GM12878 (cell line): Measurements from ENCODE around the gene PAF1. TPM values are rescaled to one million over a fixed set of nuclear protein-coding genes. Genes with fewer than 3 reads are reported as not detected.

Experiments
- ATAC-seq: fragments of 200-7000 bp; cut with Tn5 transposase; 3 replicates; pipeline ENCODE4 v1.9.1; 2020; ENCODE audit warnings: mild to moderate bottlenecking, moderate library complexity
- BruUV-seq: library from RNA; stranded (reverse); fragments of 400-500 nt; replicated peaks from 2 replicates; lab custom pipeline; 2021; lab: Mats Ljungman, UMichigan
- CTCF ChIA-PET: fragments of 300-600 bp; sonication (Branson Sonifier 250); formaldehyde crosslinking; extraction: SDS; loops from one replicate; lab custom pipeline; 2021; ENCODE audit warnings: inconsistent platforms; lab: Yijun Ruan, JAX
- POLR2A ChIA-PET: fragments of 350-600 bp; formaldehyde crosslinking; extraction: SDS; loops from one replicate; lab custom pipeline; 2021; ENCODE audit warnings: inconsistent platforms; lab: Charles Lee
- RAD21 ChIA-PET: fragments of 300-600 bp; sonication (Branson Sonifier 250); formaldehyde crosslinking; loops from one replicate; lab custom pipeline; 2023; ENCODE audit warnings: antibody characterized with exemption; ENCODE audit not compliant: unreplicated experiment; lab: Charles Lee
- SMC1A ChIA-PET: fragments of 300-600 bp; sonication (Branson Sonifier 250); formaldehyde crosslinking; loops from one replicate; lab custom pipeline; 2023; ENCODE audit not compliant: unreplicated experiment, uncharacterized antibody; lab: Charles Lee
- DNase-seq: peaks from one replicate; pipeline ENCODE4 v3.0.0-alpha.2; 2011; ENCODE audit warnings: low read depth, low spot score
- FAIRE-seq: peaks from 3 replicates; lab custom pipeline; 2011; peaks lifted over from hg19 to GRCh38; lab: Jason Lieb, UNC
- H2AFZ ChIP-seq: 2 replicates; pipeline ENCODE4 v1.6.0; 2011; ENCODE audit warnings: low read depth, low read length, control low read depth; ENCODE audit not compliant: control insufficient read depth
- H3K27ac ChIP-seq: 2 replicates; pipeline ENCODE4 v1.5.1; 2011; ENCODE audit warnings: control low read depth; ENCODE audit not compliant: control insufficient read depth, insufficient read depth
- H3K27me3 ChIP-seq, 2 experiments: replicated peaks in 1 of 2; 2 replicates each; pipeline versions ENCODE4 v1.6.0 to v1.6.1; 2011; ENCODE audit warnings: low read length in 1 of 2; ENCODE audit not compliant: control insufficient read depth in 2 of 2, insufficient read depth in 2 of 2
- H3K36me3 ChIP-seq, 2 experiments: 2 replicates each; pipeline ENCODE4 v1.5.1; 2011; ENCODE audit warnings: low read length in 1 of 2; ENCODE audit not compliant: control insufficient read depth in 2 of 2, insufficient read depth in 2 of 2
- H3K4me1 ChIP-seq: 2 replicates; pipeline ENCODE4 v1.6.1; 2011; ENCODE audit warnings: mild to moderate bottlenecking, low read length, moderate library complexity, mixed read lengths; ENCODE audit not compliant: control insufficient read depth, insufficient read depth
- H3K4me2 ChIP-seq: 2 replicates; pipeline ENCODE4 v1.6.0; 2011; ENCODE audit warnings: control low read depth; ENCODE audit not compliant: control insufficient read depth, insufficient read depth
- H3K4me3 ChIP-seq: fragments of 200-600 bp; sonication (generic); 2 replicates; pipeline ENCODE4 v1.5.1; 2016
- H3K79me2 ChIP-seq: 2 replicates; pipeline ENCODE4 v1.6.0; 2011; ENCODE audit warnings: low read length; ENCODE audit not compliant: control insufficient read depth, insufficient read depth
- H3K9ac ChIP-seq: 2 replicates; pipeline ENCODE4 v1.8.0; 2011; ENCODE audit warnings: low read length, control low read depth, mixed read lengths; ENCODE audit not compliant: control insufficient read depth, insufficient read depth
- H3K9me3 ChIP-seq: replicated peaks from 3 replicates; pipeline ENCODE4 v1.5.1; 2011; ENCODE audit warnings: mild to moderate bottlenecking, low read length; ENCODE audit not compliant: control insufficient read depth, insufficient read depth
- H4K20me1 ChIP-seq: 2 replicates; pipeline ENCODE4 v1.6.0; 2011; ENCODE audit not compliant: control insufficient read depth, insufficient read depth
- ASH2L ChIP-seq: fragments of 300-600, 200-600 bp; sonication (generic); IDR thresholded peaks from 2 replicates; pipeline ENCODE4 v1.6.1; 2017; ENCODE audit warnings: low read depth, mild to moderate bottlenecking, borderline replicate concordance
- CBFB ChIP-seq: IDR thresholded peaks from 2 replicates; pipeline ENCODE4 v1.6.1; 2016; ENCODE audit warnings: antibody characterized with exemption, low read depth
- CBX5 ChIP-seq: sonication (generic); IDR thresholded peaks from 2 replicates; pipeline ENCODE4 v1.6.1; 2016; ENCODE audit warnings: low read depth, moderate library complexity, mild to moderate bottlenecking, inconsistent platforms
- CREB1 ChIP-seq: IDR thresholded peaks from 2 replicates; pipeline ENCODE4 v1.6.1; 2012; ENCODE audit warnings: low read depth, mild to moderate bottlenecking, inconsistent platforms
- HDGF ChIP-seq: fragments of 450-650 bp; IDR thresholded peaks from 2 replicates; pipeline ENCODE4 v1.6.1; 2016; ENCODE audit warnings: antibody characterized with exemption
- KAT2A ChIP-seq: conservative IDR thresholded peaks from 2 replicates; pipeline ENCODE4 v1.6.1; 2011; ENCODE audit warnings: low read depth, low read length; ENCODE audit not compliant: control insufficient read depth
- KDM1A ChIP-seq: fragments of 200-600 bp; sonication (generic); IDR thresholded peaks from 2 replicates; pipeline ENCODE4 v1.6.1; 2016; ENCODE audit warnings: borderline replicate concordance
- MLLT1 ChIP-seq: fragments of 450-650 bp; IDR thresholded peaks from 2 replicates; pipeline ENCODE4 v1.6.1; 2016; ENCODE audit warnings: mild to moderate bottlenecking
- MTA2 ChIP-seq: fragments of 450-650 bp; IDR thresholded peaks from 2 replicates; pipeline ENCODE4 v1.6.1; 2016; ENCODE audit warnings: low read depth, mild to moderate bottlenecking, moderate library complexity
- PAX8 ChIP-seq: fragments of 450-650 bp; IDR thresholded peaks from 2 replicates; pipeline ENCODE4 v1.6.1; 2017; ENCODE audit warnings: mild to moderate bottlenecking, moderate library complexity
- POLR2AphosphoS2 ChIP-seq: IDR thresholded peaks from 2 replicates; pipeline ENCODE4 v1.6.1; 2011; ENCODE audit warnings: low read depth, mild to moderate bottlenecking, low read length, improper control_type of control experiment, moderate library complexity
- RB1 ChIP-seq: fragments of 450-650 bp; formaldehyde crosslinking; IDR thresholded peaks from 2 replicates; pipeline ENCODE4 v1.6.1; 2017; ENCODE audit warnings: mild to moderate bottlenecking, borderline replicate concordance
- RUNX3 ChIP-seq: IDR thresholded peaks from 2 replicates; pipeline ENCODE4 v1.6.1; 2012; ENCODE audit warnings: low read length, inconsistent platforms
- SREBF2 ChIP-seq: IDR thresholded peaks from 2 replicates; pipeline ENCODE4 v1.6.1; 2012; ENCODE audit warnings: mild to moderate bottlenecking, low read length
- SRF ChIP-seq, 2 experiments: IDR thresholded peaks; 2 replicates each; pipeline ENCODE4 v1.6.1; 2011; ENCODE audit warnings: low read depth in 2 of 2, low read length in 2 of 2, mild to moderate bottlenecking in 1 of 2, moderate library complexity in 1 of 2
- WRNIP1 ChIP-seq: IDR thresholded peaks from 2 replicates; pipeline ENCODE4 v1.6.1; 2011; ENCODE audit warnings: low read depth, low read length, improper control_type of control experiment, borderline replicate concordance
- ZBTB33 ChIP-seq: fragments of 450-650 bp; IDR thresholded peaks from 2 replicates; pipeline ENCODE4 v1.6.1; 2017; ENCODE audit warnings: mild to moderate bottlenecking
- WGBS: methylation state at CpG from one replicate; pipeline ENCODE4 v1.1.6; 2016; ENCODE audit warnings: low lambda C conversion rate; ENCODE audit not compliant: insufficient replicate concordance, insufficient coverage; ENCODE audit errors: missing lambda C conversion rate; 5-methylcytosine and 5-hydroxymethylcytosine counted together
- in situ Hi-C: fragments of 300-500 bp; cut with MboI; formaldehyde crosslinking; loops from 9 replicates; pipeline ENCODE4 v1.14.3; 2018; ENCODE audit warnings: mixed read lengths
- intact Hi-C: fragments of 100-400 bp; cut with micrococcal nuclease; formaldehyde crosslinking; loops from one replicate; pipeline ENCODE4 v1.14.2; 2022; ENCODE audit not compliant: unreplicated experiment
- polyA plus RNA-seq, 11 experiments: library from polyadenylated mRNA; depleted of rRNA in 4 of 11; unstranded in 6 of 11; stranded (reverse) in 5 of 11; fragments of >200 nt; fragmentation: Nextera tagmentation in 4 of 11; fragmentation: Illumina TruSeq in 1 of 11; extraction: Ambion mirVana in 4 of 11; extraction: Trizol in 1 of 11; gene quantifications; 1 replicate in 1 of 11; 2 replicates in 10 of 11; pipeline versions ENCODE4 v1.2.1 to v1.2.3, GENCODE V29; 2011 to 2016; ENCODE audit warnings: inconsistent platforms in 2 of 11, missing spikeins in 2 of 11, low read depth in 1 of 11
- total RNA-seq, 4 experiments: library from RNA; depleted of rRNA in 3 of 4; stranded (reverse); fragments of >200 nt in 3 of 4; fragmentation: Illumina TruSeq in 1 of 4; extraction: Trizol in 1 of 4; gene quantifications; 2 replicates each; pipeline versions ENCODE4 v1.2.1 to v1.2.3, GENCODE V29; 2013 to 2021
- TF ChIP-seq, protein P1 (sequence below): IDR thresholded peaks from 2 replicates; pipeline ENCODE4 v1.6.1; 2012; ENCODE audit warnings: low read depth, low read length, improper control_type of control experiment

The PAF1 gene
- total and polyA plus RNA-seq, 10 of the 15 experiments (the other 5 are each of a cell fraction or from before 2014, with no cell fraction given) = 1.7 to 45.8 (median 39.6) TPM

GRCh38 chr19:39359026-39359425, 31.9 kb downstream of the PAF1 start:
- FAIRE-seq (no peak), ATAC-seq (no peak), DNase-seq (no peak)
- no peak overlapping the region for H3K4me3 ChIP-seq
- no peaks in the 10 kb centered on the region for H3K9me3 ChIP-seq
- in situ Hi-C loops = no loop called here
- WGBS = 48% methylated on average over 3 of the region's 3 CpGs
- no peak overlapping the region for H3K9ac ChIP-seq
- ChIA-PET RAD21 (no interaction called here), POLR2A (no interaction called here), SMC1A (no interaction called here)
- no peaks in the 10 kb centered on the region for H3K27me3 ChIP-seq
- H3K4me1 ChIP-seq = peaks cover 6% of the 10 kb centered on the region
- no peak overlapping the region for H2AFZ ChIP-seq
- peaks cover 16 to 27% of the 10 kb centered on the region in 2 experiments for H3K36me3 ChIP-seq
- TF ChIP-seq ZBTB33 (no peak), WRNIP1 (no peak), HDGF (no peak), KAT2A (no peak), RUNX3 (no peak), SRF (IDR thresholded peaks at IDR 0.05; ENCODE audit: low read depth in 2 of 2, low read length in 2 of 2) (no peak), MTA2 (no peak), SREBF2 (no peak), CREB1 (no peak), MLLT1 (no peak), KDM1A (no peak), ASH2L (no peak), POLR2AphosphoS2 (no peak), CBX5 (no peak), RB1 (no peak), CBFB (no peak), PAX8 (no peak)
- TF ChIP-seq, protein P1, sequence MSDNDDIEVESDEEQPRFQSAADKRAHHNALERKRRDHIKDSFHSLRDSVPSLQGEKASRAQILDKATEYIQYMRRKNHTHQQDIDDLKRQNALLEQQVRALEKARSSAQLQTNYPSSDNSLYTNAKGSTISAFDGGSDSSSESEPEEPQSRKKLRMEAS = no peak
- TF ChIP-seq, all 136 proteins: peak for 0
- H3K4me2 ChIP-seq = no peak overlapping the region
- BruUV-seq = no TSS peak
- H3K27ac ChIP-seq = no peak overlapping the region
- no peaks in the 10 kb centered on the region for H4K20me1 ChIP-seq
- intact Hi-C loops = no loop called here
- CTCF ChIA-PET = no interaction called here
- no peaks in the 10 kb centered on the region for H3K79me2 ChIP-seq
